K562 (cell line): ENCODE data around the gene AJM1. TPM values are rescaled to one million over a fixed set of nuclear protein-coding genes. Genes with fewer than 3 reads are reported as not detected.

Source experiments
- BCOR ChIP-seq: fragments of 450-650 bp; IDR thresholded peaks from 2 replicates; pipeline ENCODE4 v1.6.1; 2016
- GABPB2 ChIP-seq: fragments of 250-450 bp; sonication (Bioruptor Pico); conservative IDR thresholded peaks from 2 replicates; pipeline ENCODE4 v1.5.1; 2021; ENCODE audit warnings: mild to moderate bottlenecking
- HDGF ChIP-seq: fragments of 450-650 bp; IDR thresholded peaks from 2 replicates; pipeline ENCODE4 v1.6.1; 2016
- MAFG ChIP-seq: fragments of 450-650 bp; conservative IDR thresholded peaks from 2 replicates; pipeline ENCODE4 v1.6.1; 2016; ENCODE audit warnings: missing genetic modification characterization, missing compliant biosample characterization
- NCOR1 ChIP-seq: fragments of 450-650 bp; IDR thresholded peaks from 2 replicates; pipeline ENCODE4 v1.6.1; 2016; ENCODE audit warnings: mild to moderate bottlenecking, moderate library complexity
- POLR2AphosphoS5 ChIP-seq: IDR thresholded peaks from 2 replicates; pipeline ENCODE4 v1.6.1; 2011; ENCODE audit warnings: mild to moderate bottlenecking, low read depth, low read length, moderate library complexity; ENCODE audit not compliant: control insufficient read depth, insufficient read depth
- RBM22 ChIP-seq: fragments of 200-400 bp; formaldehyde crosslinking; IDR thresholded peaks from 2 replicates; pipeline ENCODE4 v1.6.1; 2018; ENCODE audit warnings: low read length, low read depth; ENCODE audit not compliant: poor library complexity, severe bottlenecking
- SLC30A9 ChIP-seq: fragments of 250-450 bp; sonication (Bioruptor Pico); IDR thresholded peaks from 2 replicates; pipeline ENCODE4 v1.8.0; 2022; ENCODE audit warnings: mild to moderate bottlenecking, moderate library complexity
- TBL1XR1 ChIP-seq, 2 experiments: IDR thresholded peaks; 2 replicates each; pipeline ENCODE4 v1.6.1; 2012; ENCODE audit warnings: improper control_type of control experiment in 2 of 2, low read length in 2 of 2, mild to moderate bottlenecking in 1 of 2
- ZNF124 ChIP-seq: sonication (generic); formaldehyde crosslinking; IDR thresholded peaks from 2 replicates; pipeline ENCODE4 v1.8.1; 2022; ENCODE audit warnings: missing genetic modification reagents
- ZNF445 ChIP-seq: fragments of 250-450 bp; sonication (Bioruptor Pico); IDR thresholded peaks from 2 replicates; pipeline ENCODE4 v1.4.0; 2020; ENCODE audit warnings: low read depth, mild to moderate bottlenecking, moderate library complexity
- ZNF696 ChIP-seq: fragments of 250-450 bp; sonication (Bioruptor Pico); conservative IDR thresholded peaks from 2 replicates; pipeline ENCODE4 v1.4.0; 2020; ENCODE audit warnings: mild to moderate bottlenecking, moderate library complexity
- polyA plus RNA-seq, 8 experiments: library from polyadenylated mRNA; depleted of rRNA in 4 of 8; stranded (reverse) in 5 of 8; unstranded in 3 of 8; fragments of >200 nt; fragmentation: Nextera tagmentation in 2 of 8; fragmentation: Illumina TruSeq in 1 of 8; extraction: Ambion mirVana in 2 of 8; extraction: Trizol in 1 of 8; gene quantifications; 2 replicates each; pipeline versions ENCODE4 v1.2.1 to v1.2.3, GENCODE V29; 2011 to 2014; ENCODE audit warnings: inconsistent platforms in 1 of 8, missing spikeins in 1 of 8
- total RNA-seq, 7 experiments: library from RNA; depleted of rRNA in 6 of 7; stranded (reverse); fragments of >200 nt in 6 of 7; fragmentation: Illumina TruSeq in 2 of 7; extraction: Trizol in 2 of 7; gene quantifications; 2 replicates each; pipeline versions ENCODE4 v1.2.1 to v1.2.3, GENCODE V29; 2011 to 2021; ENCODE audit warnings: low replicate concordance in 1 of 7
- TF ChIP-seq, protein P1 (sequence below): sonication (generic); formaldehyde crosslinking; IDR thresholded peaks from 2 replicates; pipeline ENCODE4 v1.9.0; 2022; ENCODE audit warnings: mild to moderate bottlenecking, missing genetic modification reagents
- TF ChIP-seq, protein P2 (sequence below): IDR thresholded peaks from 2 replicates; pipeline ENCODE4 v1.6.1; 2016; ENCODE audit warnings: missing genetic modification characterization, missing compliant biosample characterization
- TF ChIP-seq, protein P3 (sequence below): fragments of 450-650 bp; IDR thresholded peaks from 2 replicates; pipeline ENCODE4 v1.6.1; 2016; ENCODE audit warnings: missing biosample characterization, missing genetic modification characterization
- TF ChIP-seq, protein P4 (sequence below), 2 experiments: fragments of 450-650 bp in 1 of 2; sonication (generic) in 1 of 2; formaldehyde crosslinking in 1 of 2; IDR thresholded peaks in 1 of 2; conservative IDR thresholded peaks in 1 of 2; 2 replicates each; pipeline versions ENCODE4 v1.6.1 to v1.8.1; 2016 to 2023; ENCODE audit warnings: mild to moderate bottlenecking in 2 of 2, moderate library complexity in 2 of 2, inconsistent platforms in 1 of 2, missing genetic modification reagents in 1 of 2
- TF ChIP-seq, protein P5 (sequence below): fragments of 450-650 bp; formaldehyde crosslinking; IDR thresholded peaks from 2 replicates; pipeline ENCODE4 v1.4.0; 2020; ENCODE audit warnings: mild to moderate bottlenecking, mixed read lengths
- TF ChIP-seq, protein P6 (sequence below): fragments of 450-650 bp; IDR thresholded peaks from one replicate; pipeline ENCODE4 v1.6.1; 2018; ENCODE audit warnings: mild to moderate bottlenecking, moderate library complexity; ENCODE audit not compliant: partially characterized antibody
- TF ChIP-seq, protein P7 (sequence below): conservative IDR thresholded peaks from 2 replicates; pipeline ENCODE4 v1.6.1; 2011; ENCODE audit warnings: low read depth, mild to moderate bottlenecking, low read length; ENCODE audit not compliant: control insufficient read depth

The AJM1 gene
- total and polyA plus RNA-seq, 9 of the 15 experiments (the other 6 are each of a cell fraction or from before 2014, with no cell fraction given): 0.01 to 3.7 (median 0.65) TPM; not detected in 1

DNA sequence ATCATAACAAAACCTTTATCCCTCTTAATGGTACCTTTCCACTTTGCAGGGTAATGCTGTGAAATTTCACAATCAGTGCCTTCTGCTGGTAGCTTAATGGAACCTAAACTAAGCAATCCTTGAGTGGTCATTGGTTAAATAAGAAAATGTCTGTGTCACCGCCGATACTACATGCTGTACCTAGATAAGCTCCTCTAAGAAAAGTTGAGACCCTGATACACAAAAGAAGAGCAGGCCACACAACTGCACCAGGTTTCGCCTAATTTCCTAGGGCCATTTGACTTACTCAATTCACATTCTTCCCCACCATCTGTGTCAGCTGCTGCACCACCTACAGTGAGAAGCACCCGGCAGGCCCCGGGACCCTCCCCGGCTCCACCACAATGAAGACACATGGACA lies 32.9 kb downstream of the AJM1 start (continued):
- TF ChIP-seq, protein P1, sequence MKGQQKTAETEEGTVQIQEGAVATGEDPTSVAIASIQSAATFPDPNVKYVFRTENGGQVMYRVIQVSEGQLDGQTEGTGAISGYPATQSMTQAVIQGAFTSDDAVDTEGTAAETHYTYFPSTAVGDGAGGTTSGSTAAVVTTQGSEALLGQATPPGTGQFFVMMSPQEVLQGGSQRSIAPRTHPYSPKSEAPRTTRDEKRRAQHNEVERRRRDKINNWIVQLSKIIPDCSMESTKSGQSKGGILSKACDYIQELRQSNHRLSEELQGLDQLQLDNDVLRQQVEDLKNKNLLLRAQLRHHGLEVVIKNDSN (CRISPR knock-in tag): no peak
- TF ChIP-seq POLR2AphosphoS5 (peak; percentile 51), GABPB2 (CRISPR knock-in tag) (no peak), NCOR1 (peak; percentile 66), BCOR (no peak), TBL1XR1 (IDR thresholded peaks at IDR 0.05; ENCODE audit: low read length in 2 of 2) (no peak), HDGF (no peak), RBM22 (no peak), ZNF696 (CRISPR knock-in tag) (no peak), SLC30A9 (CRISPR knock-in tag) (no peak), ZNF124 (CRISPR knock-in tag) (no peak), ZNF445 (CRISPR knock-in tag) (no peak), MAFG (tag) (peak; percentile 51; the same call in 1 of the 2 replicates)
- TF ChIP-seq, protein P2, sequence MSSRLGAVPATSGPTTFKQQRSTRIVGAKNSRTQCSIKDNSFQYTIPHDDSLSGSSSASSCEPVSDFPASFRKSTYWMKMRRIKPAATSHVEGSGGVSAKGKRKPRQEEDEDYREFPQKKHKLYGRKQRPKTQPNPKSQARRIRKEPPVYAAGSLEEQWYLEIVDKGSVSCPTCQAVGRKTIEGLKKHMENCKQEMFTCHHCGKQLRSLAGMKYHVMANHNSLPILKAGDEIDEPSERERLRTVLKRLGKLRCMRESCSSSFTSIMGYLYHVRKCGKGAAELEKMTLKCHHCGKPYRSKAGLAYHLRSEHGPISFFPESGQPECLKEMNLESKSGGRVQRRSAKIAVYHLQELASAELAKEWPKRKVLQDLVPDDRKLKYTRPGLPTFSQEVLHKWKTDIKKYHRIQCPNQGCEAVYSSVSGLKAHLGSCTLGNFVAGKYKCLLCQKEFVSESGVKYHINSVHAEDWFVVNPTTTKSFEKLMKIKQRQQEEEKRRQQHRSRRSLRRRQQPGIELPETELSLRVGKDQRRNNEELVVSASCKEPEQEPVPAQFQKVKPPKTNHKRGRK (tag): no peak
- TF ChIP-seq, protein P3, sequence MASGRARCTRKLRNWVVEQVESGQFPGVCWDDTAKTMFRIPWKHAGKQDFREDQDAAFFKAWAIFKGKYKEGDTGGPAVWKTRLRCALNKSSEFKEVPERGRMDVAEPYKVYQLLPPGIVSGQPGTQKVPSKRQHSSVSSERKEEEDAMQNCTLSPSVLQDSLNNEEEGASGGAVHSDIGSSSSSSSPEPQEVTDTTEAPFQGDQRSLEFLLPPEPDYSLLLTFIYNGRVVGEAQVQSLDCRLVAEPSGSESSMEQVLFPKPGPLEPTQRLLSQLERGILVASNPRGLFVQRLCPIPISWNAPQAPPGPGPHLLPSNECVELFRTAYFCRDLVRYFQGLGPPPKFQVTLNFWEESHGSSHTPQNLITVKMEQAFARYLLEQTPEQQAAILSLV (tag): no peak
- TF ChIP-seq, protein P4, sequence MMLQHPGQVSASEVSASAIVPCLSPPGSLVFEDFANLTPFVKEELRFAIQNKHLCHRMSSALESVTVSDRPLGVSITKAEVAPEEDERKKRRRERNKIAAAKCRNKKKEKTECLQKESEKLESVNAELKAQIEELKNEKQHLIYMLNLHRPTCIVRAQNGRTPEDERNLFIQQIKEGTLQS (IDR thresholded peaks at IDR 0.05): peak; percentile 34; the same call in 1 of the 2 replicates
- TF ChIP-seq, protein P4 (CRISPR knock-in tag; conservative IDR thresholded peaks at IDR 0.05): no peak
- TF ChIP-seq, protein P5, sequence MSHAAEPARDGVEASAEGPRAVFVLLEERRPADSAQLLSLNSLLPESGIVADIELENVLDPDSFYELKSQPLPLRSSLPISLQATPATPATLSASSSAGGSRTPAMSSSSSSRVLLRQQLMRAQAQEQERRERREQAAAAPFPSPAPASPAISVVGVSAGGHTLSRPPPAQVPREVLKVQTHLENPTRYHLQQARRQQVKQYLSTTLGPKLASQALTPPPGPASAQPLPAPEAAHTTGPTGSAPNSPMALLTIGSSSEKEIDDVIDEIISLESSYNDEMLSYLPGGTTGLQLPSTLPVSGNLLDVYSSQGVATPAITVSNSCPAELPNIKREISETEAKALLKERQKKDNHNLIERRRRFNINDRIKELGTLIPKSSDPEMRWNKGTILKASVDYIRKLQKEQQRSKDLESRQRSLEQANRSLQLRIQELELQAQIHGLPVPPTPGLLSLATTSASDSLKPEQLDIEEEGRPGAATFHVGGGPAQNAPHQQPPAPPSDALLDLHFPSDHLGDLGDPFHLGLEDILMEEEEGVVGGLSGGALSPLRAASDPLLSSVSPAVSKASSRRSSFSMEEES: no peak
- TF ChIP-seq, protein P6, sequence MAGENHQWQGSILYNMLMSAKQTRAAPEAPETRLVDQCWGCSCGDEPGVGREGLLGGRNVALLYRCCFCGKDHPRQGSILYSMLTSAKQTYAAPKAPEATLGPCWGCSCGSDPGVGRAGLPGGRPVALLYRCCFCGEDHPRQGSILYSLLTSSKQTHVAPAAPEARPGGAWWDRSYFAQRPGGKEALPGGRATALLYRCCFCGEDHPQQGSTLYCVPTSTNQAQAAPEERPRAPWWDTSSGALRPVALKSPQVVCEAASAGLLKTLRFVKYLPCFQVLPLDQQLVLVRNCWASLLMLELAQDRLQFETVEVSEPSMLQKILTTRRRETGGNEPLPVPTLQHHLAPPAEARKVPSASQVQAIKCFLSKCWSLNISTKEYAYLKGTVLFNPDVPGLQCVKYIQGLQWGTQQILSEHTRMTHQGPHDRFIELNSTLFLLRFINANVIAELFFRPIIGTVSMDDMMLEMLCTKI: no peak
- TF ChIP-seq, protein P7, sequence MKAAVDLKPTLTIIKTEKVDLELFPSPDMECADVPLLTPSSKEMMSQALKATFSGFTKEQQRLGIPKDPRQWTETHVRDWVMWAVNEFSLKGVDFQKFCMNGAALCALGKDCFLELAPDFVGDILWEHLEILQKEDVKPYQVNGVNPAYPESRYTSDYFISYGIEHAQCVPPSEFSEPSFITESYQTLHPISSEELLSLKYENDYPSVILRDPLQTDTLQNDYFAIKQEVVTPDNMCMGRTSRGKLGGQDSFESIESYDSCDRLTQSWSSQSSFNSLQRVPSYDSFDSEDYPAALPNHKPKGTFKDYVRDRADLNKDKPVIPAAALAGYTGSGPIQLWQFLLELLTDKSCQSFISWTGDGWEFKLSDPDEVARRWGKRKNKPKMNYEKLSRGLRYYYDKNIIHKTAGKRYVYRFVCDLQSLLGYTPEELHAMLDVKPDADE: no peak
